ENCODE results near the gene SEC61A1.

The SEC61A1 gene

DNA sequence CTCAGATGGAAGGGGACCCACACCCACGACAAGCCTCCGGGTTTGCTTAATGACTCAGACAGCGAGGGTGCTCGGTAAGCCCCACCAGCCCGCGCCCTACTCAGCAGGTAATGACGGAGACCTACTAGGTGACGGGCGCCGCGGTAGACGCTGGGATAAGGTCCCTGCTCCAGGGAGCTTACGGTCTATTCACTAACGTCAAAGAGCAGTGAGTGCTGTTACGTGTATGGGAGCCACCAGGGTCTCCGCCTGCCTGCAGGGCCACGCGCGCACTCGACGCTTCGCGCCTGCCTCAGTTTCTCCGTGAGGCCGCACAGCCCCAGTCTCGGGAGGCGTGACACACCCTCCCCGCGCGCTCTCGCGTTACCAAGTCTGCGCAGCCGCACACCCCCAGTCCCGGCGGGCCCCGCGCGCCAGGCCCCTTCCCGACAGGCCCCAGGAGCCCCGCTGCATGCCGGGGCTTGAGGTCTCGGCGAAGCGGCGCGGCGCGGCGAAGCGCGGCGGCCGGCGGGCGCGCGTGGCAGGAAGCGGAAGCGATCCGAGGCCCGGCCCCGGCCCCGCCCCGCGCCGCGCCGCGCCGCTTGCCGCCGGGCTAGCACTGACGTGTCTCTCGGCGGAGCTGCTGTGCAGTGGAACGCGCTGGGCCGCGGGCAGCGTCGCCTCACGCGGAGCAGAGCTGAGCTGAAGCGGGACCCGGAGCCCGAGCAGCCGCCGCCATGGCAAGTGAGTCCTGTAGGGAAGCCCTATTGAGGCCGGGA lies at the start of gene SEC61A1:
Gene SEC61A1, plus strand, starts transcription at position 601 of the 758 bp plus-strand sequence. Its CDS starts 116 bp downstream, at position 717.
- DNase-seq (ENCODE audit: low spot score): peak; percentile 99
- in situ Hi-C loops (cut with MboI; ENCODE audit: low pct_unique_long_range_greater_than_20kb, low sequenced_read_pairs, unreplicated experiment): no loop called here
- TF ChIP-seq, protein P1, sequence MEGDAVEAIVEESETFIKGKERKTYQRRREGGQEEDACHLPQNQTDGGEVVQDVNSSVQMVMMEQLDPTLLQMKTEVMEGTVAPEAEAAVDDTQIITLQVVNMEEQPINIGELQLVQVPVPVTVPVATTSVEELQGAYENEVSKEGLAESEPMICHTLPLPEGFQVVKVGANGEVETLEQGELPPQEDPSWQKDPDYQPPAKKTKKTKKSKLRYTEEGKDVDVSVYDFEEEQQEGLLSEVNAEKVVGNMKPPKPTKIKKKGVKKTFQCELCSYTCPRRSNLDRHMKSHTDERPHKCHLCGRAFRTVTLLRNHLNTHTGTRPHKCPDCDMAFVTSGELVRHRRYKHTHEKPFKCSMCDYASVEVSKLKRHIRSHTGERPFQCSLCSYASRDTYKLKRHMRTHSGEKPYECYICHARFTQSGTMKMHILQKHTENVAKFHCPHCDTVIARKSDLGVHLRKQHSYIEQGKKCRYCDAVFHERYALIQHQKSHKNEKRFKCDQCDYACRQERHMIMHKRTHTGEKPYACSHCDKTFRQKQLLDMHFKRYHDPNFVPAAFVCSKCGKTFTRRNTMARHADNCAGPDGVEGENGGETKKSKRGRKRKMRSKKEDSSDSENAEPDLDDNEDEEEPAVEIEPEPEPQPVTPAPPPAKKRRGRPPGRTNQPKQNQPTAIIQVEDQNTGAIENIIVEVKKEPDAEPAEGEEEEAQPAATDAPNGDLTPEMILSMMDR (IDR thresholded peaks at IDR 0.05; ENCODE audit: extremely low read depth, insufficient read depth, missing control alignments): no peak

DNA sequence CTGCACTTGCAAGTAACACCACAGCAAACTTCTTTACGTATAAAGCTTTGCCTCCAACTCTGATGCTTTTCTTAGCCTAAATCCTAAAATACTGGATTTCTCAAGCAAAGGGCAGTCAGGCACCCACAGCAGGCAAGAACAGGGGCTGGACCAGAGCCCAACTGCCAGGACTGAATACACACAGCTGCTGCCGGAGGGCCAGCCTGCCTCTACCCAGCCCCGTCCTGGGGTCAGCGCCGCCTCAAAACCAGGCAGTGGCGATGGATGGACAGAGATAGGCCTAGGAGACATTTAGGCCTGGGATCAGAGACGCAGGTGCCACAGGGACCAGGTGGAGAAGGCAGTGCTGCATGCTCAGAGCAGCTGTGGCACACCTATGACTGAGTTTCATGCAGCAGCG lies 47.6 kb upstream of the SEC61A1 start:
- TF ChIP-seq, protein P1 (IDR thresholded peaks at IDR 0.05; ENCODE audit: extremely low read depth, insufficient read depth, missing control alignments): no peak
- in situ Hi-C loops (cut with MboI; ENCODE audit: low pct_unique_long_range_greater_than_20kb, low sequenced_read_pairs, unreplicated experiment): no loop called here
- no peak for DNase-seq (ENCODE audit: low spot score)

DNA sequence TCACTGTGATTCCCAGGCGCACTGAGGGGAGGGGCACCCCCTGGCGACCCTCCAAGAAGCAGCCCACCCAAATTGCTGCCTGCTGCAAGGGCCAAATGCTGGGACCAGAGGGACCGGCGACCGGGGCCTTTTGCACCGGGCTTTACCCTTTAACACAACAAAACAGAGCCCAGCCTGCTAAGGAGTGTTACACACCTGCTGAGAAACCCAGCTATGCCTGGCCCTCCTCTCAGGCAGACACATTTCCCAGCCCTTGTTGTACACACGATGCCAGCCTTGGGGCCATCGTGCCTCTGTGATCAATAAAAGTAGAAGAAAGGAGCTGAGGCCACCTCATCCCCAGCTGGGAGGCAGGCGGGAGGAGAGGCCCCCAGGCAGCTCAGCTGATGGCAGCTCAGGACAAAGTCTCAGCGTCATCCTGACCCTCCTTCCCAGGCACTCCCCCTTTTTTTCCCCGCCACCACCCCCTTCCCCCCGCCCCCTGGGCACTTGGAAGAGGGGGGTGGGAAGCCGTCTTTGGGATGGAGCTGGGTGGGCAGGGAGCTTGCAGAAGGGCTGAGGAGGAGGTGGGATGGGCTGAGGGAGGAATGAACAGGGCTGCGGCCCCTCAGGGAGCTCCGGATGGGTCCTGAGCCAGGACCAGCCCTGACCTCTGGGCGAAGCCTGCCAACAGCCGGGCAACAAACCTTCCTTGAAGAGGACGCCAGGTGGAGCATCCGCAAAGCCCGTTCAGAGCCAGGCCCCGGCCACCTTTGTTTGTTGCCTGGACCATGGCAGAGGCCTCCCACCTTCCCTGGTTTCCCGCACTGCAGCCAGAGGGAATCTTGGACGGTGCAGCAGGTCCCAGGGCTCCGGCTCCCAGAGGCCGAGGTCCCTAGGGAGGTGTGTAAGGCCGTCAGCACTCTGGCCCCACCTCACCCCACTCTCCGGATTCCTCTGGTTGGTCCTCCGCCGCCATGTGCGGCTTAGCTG lies 45.9 kb upstream of the SEC61A1 start:
- in situ Hi-C loops (cut with MboI; ENCODE audit: low pct_unique_long_range_greater_than_20kb, low sequenced_read_pairs, unreplicated experiment): no loop called here
- TF ChIP-seq, protein P1 (IDR thresholded peaks at IDR 0.05; ENCODE audit: extremely low read depth, insufficient read depth, missing control alignments): no peak
- no peak for DNase-seq (ENCODE audit: low spot score)

DNA sequence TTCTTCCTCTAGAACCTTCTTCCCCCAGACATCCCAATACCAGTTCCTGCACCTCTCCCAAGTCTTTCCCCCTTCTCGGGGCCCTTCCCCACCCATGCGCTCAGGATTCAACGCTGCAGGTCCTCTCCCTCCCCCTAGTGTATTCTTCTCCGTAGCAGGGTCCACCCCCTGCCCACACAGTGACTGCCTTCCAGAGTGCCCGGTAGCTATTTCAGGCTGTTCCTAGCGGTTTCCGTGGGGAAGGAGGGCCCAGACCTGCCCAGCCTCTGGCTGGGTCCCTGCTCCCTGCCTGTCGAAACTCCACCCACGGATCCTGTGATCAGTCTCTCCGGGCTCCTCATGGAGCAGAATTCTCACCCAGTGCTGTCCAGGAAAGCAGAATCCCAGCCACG lies 45.2 kb upstream of the SEC61A1 start:
- TF ChIP-seq, protein P1 (IDR thresholded peaks at IDR 0.05; ENCODE audit: extremely low read depth, insufficient read depth, missing control alignments): no peak
- in situ Hi-C loops (cut with MboI; ENCODE audit: low pct_unique_long_range_greater_than_20kb, low sequenced_read_pairs, unreplicated experiment): no loop called here
- DNase-seq (ENCODE audit: low spot score): no peak

DNA sequence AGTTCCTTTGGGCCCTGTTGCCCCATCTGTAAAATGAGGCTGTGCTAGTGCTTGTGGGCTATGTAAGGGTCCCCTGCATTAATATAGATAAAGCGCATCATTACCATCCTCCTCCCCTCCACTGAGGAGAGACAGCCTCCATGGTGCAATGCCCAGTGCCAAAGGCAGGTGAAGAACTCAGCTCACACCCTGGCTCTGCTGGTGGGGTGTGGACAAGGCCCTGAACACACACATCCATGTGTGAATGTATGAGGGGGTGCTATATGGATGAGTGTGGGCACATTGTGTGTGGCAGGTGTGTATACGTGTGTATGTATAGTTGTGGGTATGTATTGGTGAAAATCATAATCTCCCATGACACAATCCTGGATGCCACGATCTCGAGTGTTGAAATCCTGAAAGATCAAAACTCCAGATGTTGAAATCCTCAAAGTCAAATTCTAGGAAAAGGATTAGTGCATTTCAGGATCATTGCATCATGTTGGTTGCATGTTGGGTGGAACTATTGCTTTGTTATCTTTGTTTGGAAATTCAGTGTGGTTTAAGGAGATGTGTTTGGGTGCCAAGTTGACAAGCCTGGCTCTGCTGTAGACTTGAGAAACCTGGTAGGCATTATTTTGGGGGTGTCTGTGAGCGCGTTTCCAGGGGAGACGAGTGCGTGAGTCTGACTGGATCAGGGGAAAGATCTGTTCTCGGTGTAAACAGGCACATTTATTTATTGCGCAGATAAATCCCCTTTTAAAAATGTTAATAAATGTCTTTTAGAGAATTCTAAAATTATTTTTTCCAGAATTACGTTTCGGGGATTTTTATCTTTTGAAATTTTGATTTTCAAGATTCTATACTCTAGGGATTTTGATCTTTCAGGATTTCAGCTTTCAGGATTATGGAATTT lies 42.0 kb upstream of the SEC61A1 start:
- DNase-seq (ENCODE audit: low spot score): no peak
- in situ Hi-C loops (cut with MboI; ENCODE audit: low pct_unique_long_range_greater_than_20kb, low sequenced_read_pairs, unreplicated experiment): no loop called here
- TF ChIP-seq, protein P1 (IDR thresholded peaks at IDR 0.05; ENCODE audit: extremely low read depth, insufficient read depth, missing control alignments): no peak

DNA sequence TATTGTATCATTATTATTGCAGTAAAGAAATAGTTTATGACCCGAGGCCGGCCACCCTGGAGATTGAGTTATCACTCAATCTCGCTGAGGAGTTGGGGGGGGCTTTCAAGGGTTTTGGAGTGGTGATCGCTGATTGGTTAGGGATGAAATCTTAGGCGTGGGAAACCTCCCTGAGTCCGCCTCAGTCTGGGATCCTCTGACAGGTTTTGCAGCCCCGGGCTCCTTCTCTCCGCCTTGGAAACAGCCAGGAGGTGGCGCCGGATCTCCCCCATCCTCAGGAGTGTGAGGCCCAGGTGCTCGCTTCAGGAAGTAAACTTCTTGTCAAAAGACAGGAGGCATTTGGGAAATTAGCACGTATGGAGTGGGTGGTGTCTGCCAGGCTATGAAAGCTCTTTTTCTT lies 41.1 kb upstream of the SEC61A1 start:
- DNase-seq (ENCODE audit: low spot score): no peak
- in situ Hi-C loops (cut with MboI; ENCODE audit: low pct_unique_long_range_greater_than_20kb, low sequenced_read_pairs, unreplicated experiment): no loop called here
- TF ChIP-seq, protein P1 (IDR thresholded peaks at IDR 0.05; ENCODE audit: extremely low read depth, insufficient read depth, missing control alignments): peak; percentile 40
